Measurements from ENCODE around the gene BABAM2.

DNA sequence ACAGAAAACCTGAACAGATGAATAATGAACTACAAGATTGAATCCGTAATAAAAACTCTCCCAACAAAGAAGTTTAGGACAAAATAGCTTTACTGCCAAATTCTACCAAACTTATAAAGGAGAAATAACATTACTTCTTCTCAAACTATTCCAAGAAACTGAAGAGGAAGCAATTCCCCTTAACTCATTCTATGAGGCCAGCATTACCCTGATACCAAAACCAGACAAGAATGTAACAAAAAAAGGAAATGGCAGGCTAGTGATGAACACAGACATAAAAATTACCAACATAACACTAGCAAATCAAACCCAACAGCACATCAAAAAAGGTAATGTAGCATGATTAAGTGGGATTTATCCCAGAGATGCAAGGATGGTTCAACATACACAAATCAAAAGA lies 288.4 kb downstream of the BABAM2 start:
- TF ChIP-seq, protein P1, sequence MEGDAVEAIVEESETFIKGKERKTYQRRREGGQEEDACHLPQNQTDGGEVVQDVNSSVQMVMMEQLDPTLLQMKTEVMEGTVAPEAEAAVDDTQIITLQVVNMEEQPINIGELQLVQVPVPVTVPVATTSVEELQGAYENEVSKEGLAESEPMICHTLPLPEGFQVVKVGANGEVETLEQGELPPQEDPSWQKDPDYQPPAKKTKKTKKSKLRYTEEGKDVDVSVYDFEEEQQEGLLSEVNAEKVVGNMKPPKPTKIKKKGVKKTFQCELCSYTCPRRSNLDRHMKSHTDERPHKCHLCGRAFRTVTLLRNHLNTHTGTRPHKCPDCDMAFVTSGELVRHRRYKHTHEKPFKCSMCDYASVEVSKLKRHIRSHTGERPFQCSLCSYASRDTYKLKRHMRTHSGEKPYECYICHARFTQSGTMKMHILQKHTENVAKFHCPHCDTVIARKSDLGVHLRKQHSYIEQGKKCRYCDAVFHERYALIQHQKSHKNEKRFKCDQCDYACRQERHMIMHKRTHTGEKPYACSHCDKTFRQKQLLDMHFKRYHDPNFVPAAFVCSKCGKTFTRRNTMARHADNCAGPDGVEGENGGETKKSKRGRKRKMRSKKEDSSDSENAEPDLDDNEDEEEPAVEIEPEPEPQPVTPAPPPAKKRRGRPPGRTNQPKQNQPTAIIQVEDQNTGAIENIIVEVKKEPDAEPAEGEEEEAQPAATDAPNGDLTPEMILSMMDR (IDR thresholded peaks at IDR 0.05) = no peak
- no peak for TF ChIP-seq POLR2A (IDR thresholded peaks at IDR 0.05)

Measured in heart left ventricle (tissue), 13 donors.